GM19099 (cell line): ENCODE measurements around the gene CFAP97.

Experiments
- POLR2A ChIP-seq: IDR thresholded peaks from 3 replicates; pipeline ENCODE4 v1.6.1; 2011; ENCODE audit warnings: low read depth; ENCODE audit not compliant: insufficient read length; ENCODE audit errors: extremely low read depth

The CFAP97 gene

GRCh38 chr4:185110375-185110823 is 93.4 kb downstream of the CFAP97 start:
- TF ChIP-seq POLR2A: no peak

- no peak for TF ChIP-seq POLR2A
These were observed 94.1 kb downstream of the CFAP97 start for GRCh38 chr4:185109736-185110135.
